Psoas muscle (tissue), 8 donors: ENCODE measurements around the gene WIPF3. TPM values are rescaled to one million over a fixed set of nuclear protein-coding genes. Genes with fewer than 3 reads are reported as not detected.

Source experiments
- ATAC-seq, 4 donors: fragments of 200-7000 bp; cut with Tn5 transposase; one replicate each; pipeline ENCODE4 v1.9.1; 2020; ENCODE audit warnings: moderate library complexity in 3 of 4, mild to moderate bottlenecking in 2 of 4
- DNase-seq, 2 donors: peaks; one replicate each; pipeline ENCODE4 v3.0.0-alpha.2; 2020
- H3K27ac ChIP-seq: fragments of 200-600 bp; one replicate; pipeline ENCODE4 v1.8.0; 2022
- H3K27me3 ChIP-seq, 3 donors: fragments of 200-600 bp in 1 of 3; one replicate each; pipeline versions ENCODE4 v1.6.1 to v1.8.0; 2013 to 2022; ENCODE audit warnings: low read length in 2 of 3, mild to moderate bottlenecking in 2 of 3, moderate library complexity in 1 of 3; ENCODE audit not compliant: insufficient read depth in 3 of 3
- H3K36me3 ChIP-seq, 2 donors: fragments of 200-600 bp in 1 of 2; one replicate each; pipeline versions ENCODE4 v1.6.1 to v1.8.0; 2013 to 2022; ENCODE audit warnings: low read depth in 1 of 2, mild to moderate bottlenecking in 1 of 2, moderate library complexity in 1 of 2; ENCODE audit not compliant: insufficient read depth in 1 of 2
- H3K4me1 ChIP-seq: fragments of 200-600 bp; one replicate; pipeline ENCODE4 v1.8.0; 2022
- H3K4me3 ChIP-seq: fragments of 200-600 bp; one replicate; pipeline ENCODE4 v1.8.0; 2022; ENCODE audit warnings: mild to moderate bottlenecking
- H3K9me3 ChIP-seq: fragments of 200-600 bp; one replicate; pipeline ENCODE4 v1.8.0; 2022
- CTCF ChIP-seq: fragments of 200-600 bp; IDR thresholded peaks from one replicate; pipeline ENCODE4 v1.8.0; 2022; ENCODE audit warnings: antibody characterized with exemption
- WGBS, 3 donors: extraction: QIAGEN DNeasy Blood & Tissue Kit; methylation state at CpG; one replicate each; pipeline versions ENCODE4 v1.1.6 to v1.1.7; 2013; 5-methylcytosine and 5-hydroxymethylcytosine counted together
- intact Hi-C, 2 donors: fragments of 100-400 bp; cut with DNase I; formaldehyde crosslinking; loops; one replicate each; pipeline versions ENCODE4 v1.11.0 to v1.14.2; 2022
- polyA plus RNA-seq, 3 donors: library from polyadenylated mRNA; stranded (reverse); fragments of 200-250 nt; gene quantifications; one replicate each; pipeline ENCODE4 v1.2.3, GENCODE V29; 2013
- total RNA-seq, 4 donors: library from RNA; stranded (reverse); fragmentation: NEBNext Ultra II Directional in 2 of 4; extraction: Animal tissue kit (Norgen Biotek cat#: 25700) in 2 of 4; gene quantifications; one replicate each; pipeline versions ENCODE4 v1.2.1 to v1.2.4, GENCODE V29; 2021 to 2023
- donor health status: healthy with polysubstance abuse.
- donor health status: DM: no; HTN: no; CAD: no; lungs with moderate emphysema.
- donor health status: Bipolar disorder and iron deficiency.
- donor health status: healthy.
- donor health status: DM: yes; HTN: yes; CAD: no.
- donor health status: DM: no; HTN: no; CAD: no.
- donor health status: DM: no; HTN: no; CAD: no.
- donor health status: DM: yes; HTN: yes; CAD: no.

WIPF3 gene
- total and polyA plus RNA-seq, 7 donors: 3.3 to 30.7 (median 18.5) TPM

DNA sequence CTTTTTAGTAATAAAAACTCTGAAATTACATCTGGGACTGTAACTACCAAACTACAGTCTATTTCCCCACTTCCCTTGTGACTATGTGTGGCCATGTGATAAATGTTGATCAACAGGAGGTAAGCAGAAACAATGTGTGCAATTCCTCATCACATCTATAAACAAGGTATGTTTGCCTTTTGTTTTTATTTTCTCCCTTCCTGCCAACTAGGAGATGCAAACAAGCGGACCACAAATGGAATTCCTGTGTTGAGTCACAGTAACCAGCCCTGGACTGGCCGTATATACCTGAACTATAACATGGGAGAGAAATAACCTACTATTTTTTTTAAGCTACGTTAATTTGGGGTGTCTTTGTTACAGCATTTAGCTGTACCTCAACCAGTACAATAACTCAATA, 130.8 kb downstream of the WIPF3 start:
- intact Hi-C loops: no loop called here
- WGBS, 3 donors: 90 to 99% (median 94%) methylated on average over 3 of the region's 3 CpGs
- H3K27me3 ChIP-seq: no peaks in the 10 kb centered on the region
- no peak overlapping the region for H3K27ac ChIP-seq
- ATAC-seq (no peak), DNase-seq (no peak)
- TF ChIP-seq CTCF: no peak
- H3K4me1 ChIP-seq: no peaks in the 10 kb centered on the region
- no peak overlapping the region for H3K4me3 ChIP-seq
- no peaks in the 10 kb centered on the region for H3K9me3 ChIP-seq
- peaks cover 0 to 4% of the 10 kb centered on the region in 2 donors for H3K36me3 ChIP-seq

- no peak overlapping the region for H3K27ac ChIP-seq
- no peak overlapping the region for H3K4me3 ChIP-seq
- peaks cover 0 to 4% of the 10 kb centered on the region in 2 donors for H3K36me3 ChIP-seq
- TF ChIP-seq CTCF: no peak
- H3K9me3 ChIP-seq: no peaks in the 10 kb centered on the region
- H3K27me3 ChIP-seq: no peaks in the 10 kb centered on the region
- no peaks in the 10 kb centered on the region for H3K4me1 ChIP-seq
- ATAC-seq (no peak), DNase-seq (no peak)
- intact Hi-C loops: no loop called here
- 96 to 100% (median 96%) methylated on average over 2 of the region's 2 CpGs for WGBS, 3 donors
These were observed 133.9 kb downstream of the WIPF3 start for GRCh38 chr7:29940199-29940598.

DNA sequence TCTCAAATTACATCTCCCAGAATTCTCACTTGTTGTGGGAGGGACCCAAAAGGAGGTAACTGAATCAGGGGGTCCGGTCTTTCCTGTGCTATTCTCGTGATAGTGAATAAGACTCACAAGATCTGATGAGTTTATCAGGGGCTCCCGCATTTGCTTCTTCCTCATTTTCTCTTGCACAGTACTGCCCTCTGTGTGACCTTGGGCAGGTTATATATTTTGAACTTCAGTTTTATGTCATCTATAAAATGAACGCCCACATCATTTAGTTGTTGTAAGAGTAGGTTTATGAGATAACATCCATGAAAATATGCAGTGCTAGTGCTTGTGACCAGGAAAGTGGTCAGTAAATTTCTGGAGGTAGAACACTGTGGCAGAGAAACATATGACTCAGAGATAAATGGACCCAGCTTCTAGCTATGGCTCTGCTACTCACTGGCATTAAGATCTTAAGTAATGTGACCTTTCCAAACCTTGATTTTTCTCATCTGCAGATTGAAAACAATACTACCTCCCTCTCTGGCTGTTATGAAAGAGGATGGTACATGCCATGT, 139.0 kb downstream of the WIPF3 start:
- no peak for TF ChIP-seq CTCF
- ATAC-seq: no peak
- H3K9me3 ChIP-seq: no peaks in the 10 kb centered on the region
- no peak overlapping the region for H3K4me3 ChIP-seq
- H3K27me3 ChIP-seq: no peaks in the 10 kb centered on the region
- intact Hi-C loops: no loop called here
- no peak overlapping the region for H3K27ac ChIP-seq
- 92 to 96% (median 95%) methylated on average over 4 of the region's 4 CpGs for WGBS, 3 donors
- no peak for DNase-seq
- H3K4me1 ChIP-seq: no peaks in the 10 kb centered on the region
- H3K36me3 ChIP-seq: peaks cover 0 to 4% of the 10 kb centered on the region in 2 donors

DNA sequence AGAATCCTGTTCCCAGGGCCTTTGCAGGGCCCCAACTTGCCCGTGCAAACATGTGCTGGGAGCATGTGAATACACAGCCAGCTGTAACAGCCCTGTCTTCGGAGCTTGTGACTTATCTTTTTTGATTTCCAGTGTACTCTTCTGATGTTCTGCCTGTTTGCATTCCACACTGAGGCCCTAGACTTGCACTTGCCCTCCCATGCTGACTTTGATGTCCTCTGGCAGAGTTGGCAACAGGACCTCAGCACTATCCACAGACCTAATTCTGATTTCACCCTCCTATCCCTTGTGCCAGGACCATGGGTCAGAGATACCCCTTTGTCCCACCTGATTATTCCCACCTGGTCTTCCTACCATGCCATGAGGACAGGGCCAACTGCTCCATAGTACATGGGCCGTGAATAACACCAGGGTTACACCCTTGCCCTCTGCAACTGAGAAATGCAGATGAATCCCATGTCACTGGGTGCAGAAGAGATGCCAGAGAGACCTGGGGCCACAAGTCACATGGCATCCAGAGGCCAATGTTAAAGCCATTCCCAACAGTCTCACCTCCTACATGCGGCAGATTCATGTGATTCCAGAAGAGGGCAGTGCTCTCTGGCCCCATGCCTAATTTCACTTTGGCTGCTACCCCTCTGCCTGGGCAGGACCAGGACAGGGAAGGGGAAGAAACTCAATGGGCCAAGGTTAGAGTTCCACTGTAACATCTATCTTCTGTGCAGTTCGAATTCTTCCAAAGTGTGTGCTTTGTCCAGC, 140.3 kb downstream of the WIPF3 start:
- DNase-seq: no peak
- ATAC-seq: peak in 1 of 4 donors; percentile 65
- no peaks in the 10 kb centered on the region for H3K36me3 ChIP-seq

More for the DNA sequence above, 140.3 kb downstream of the WIPF3 start:
- 83 to 90% (median 85%) methylated on average over 5 of the region's 5 CpGs for WGBS, 3 donors
- H3K4me3 ChIP-seq: no peak overlapping the region
- no peaks in the 10 kb centered on the region for H3K4me1 ChIP-seq
- H3K27ac ChIP-seq: no peak overlapping the region
- H3K27me3 ChIP-seq: no peaks in the 10 kb centered on the region
- intact Hi-C loops: no loop called here
- peak; percentile 24 for TF ChIP-seq CTCF
- H3K9me3 ChIP-seq: no peaks in the 10 kb centered on the region
